Measurements from ENCODE around the gene MED10.

DNA sequence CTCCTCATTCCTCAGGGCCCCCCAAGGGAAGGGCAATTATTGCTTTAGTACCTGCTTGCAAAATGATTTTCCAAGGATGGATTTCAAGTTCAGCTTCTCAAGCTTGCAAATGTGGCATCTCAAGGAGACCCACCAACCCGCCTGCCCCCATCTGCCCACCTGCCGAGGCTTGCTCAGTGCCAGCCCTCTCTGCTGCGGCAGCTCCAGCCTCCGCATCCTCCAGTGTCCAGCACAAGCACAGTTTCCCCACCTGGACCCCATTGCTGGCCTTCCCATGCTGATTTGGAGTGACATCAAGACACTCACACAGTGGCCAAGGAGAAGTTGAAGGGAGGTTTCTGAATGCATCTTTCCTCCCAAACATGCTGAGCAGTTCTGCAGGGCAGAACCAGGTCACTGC, 31.2 kb downstream of the MED10 start:
- TF ChIP-seq CTCF (IDR thresholded peaks at IDR 0.05) (no peak), EZH2 (IDR thresholded peaks at IDR 0.05; ENCODE audit: borderline replicate concordance, insufficient read depth, low read depth, low read length, poor library complexity, severe bottlenecking) (no peak)
